Right hindlimb (tissue), 1 donor: ENCODE measurements around the gene TM2D3.

ENCODE experiments used
- DNase-seq: peaks from one replicate; pipeline ENCODE4 v3.0.0-alpha.2; 2018

TM2D3 gene

GRCh38 chr15:101599091-101599490 is 53.1 kb downstream of the TM2D3 start:
- DNase-seq: no peak

- DNase-seq: no peak
These were observed 54.7 kb downstream of the TM2D3 start for GRCh38 chr15:101597360-101597928.

- DNase-seq: no peak
These were observed 55.5 kb downstream of the TM2D3 start for GRCh38 chr15:101596633-101597032.
